LNCaP clone FGC (cell line): ENCODE data around the gene RAB26.
"Not testable (repeated sequence)": the region's sequence is repeated elsewhere in the genome, so short reads cannot be mapped to it uniquely, and the experiment has no call there.

Experiments used
- DNase-seq: peaks from one replicate; pipeline ENCODE4 v3.0.0-alpha.2; 2011; ENCODE audit warnings: low read depth
- H3K4me3 ChIP-seq: 2 replicates; pipeline ENCODE4 v1.5.1; 2011; ENCODE audit warnings: mild to moderate bottlenecking, low read depth, low read length, control low read depth
- CTCF ChIP-seq: IDR thresholded peaks from 2 replicates; pipeline ENCODE4 v1.5.1; 2012; ENCODE audit warnings: mild to moderate bottlenecking; ENCODE audit not compliant: control insufficient read depth, insufficient read depth; ENCODE audit errors: extremely low read depth

The RAB26 gene

DNA sequence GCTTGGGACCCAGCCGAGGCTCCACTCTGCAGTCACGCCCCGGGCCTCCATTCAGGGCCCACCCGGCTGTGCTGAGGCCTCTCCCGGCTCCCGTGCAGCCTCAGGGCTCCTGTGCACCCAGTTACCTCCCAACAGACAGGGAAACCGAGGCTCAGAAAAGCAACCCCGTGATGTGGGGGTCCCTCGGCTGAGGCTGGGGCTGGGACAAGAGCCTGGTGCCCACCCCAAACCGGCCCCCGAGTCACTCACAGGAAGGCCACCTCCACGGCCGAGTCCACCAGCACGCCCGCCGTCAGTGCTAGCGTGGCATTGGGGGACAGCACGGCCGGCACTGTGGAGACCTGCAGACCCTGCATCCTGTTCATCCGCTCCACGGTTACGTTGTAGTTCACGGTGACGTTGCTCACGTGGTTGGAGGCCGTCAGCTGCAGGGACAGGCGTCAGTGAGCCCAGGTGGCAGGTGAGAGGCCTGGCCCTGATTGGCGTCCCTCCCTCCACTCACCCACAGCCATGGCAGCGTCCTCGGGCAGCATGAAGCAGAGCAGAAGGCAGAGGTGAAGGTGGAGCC lies 35.8 kb upstream of the RAB26 start:
- DNase-seq, H3K4me3 ChIP-seq: not testable (repeated sequence)

GRCh38 chr16:2114225-2114624 lies 34.2 kb upstream of the RAB26 start:
- not testable (repeated sequence) for H3K4me3 ChIP-seq, DNase-seq

- not testable (repeated sequence) for DNase-seq, H3K4me3 ChIP-seq
These were observed 33.4 kb upstream of the RAB26 start for GRCh38 chr16:2114885-2115590.

GRCh38 chr16:2115591-2115973 lies 32.8 kb upstream of the RAB26 start:
- no peak for DNase-seq
- H3K4me3 ChIP-seq, result no peak overlapping the region
- no peak for TF ChIP-seq CTCF

GRCh38 chr16:2116428-2116827 lies 32.0 kb upstream of the RAB26 start:
- DNase-seq, H3K4me3 ChIP-seq: not testable (repeated sequence)

GRCh38 chr16:2117341-2117740 lies 31.1 kb upstream of the RAB26 start:
- not testable (repeated sequence) for DNase-seq

DNA sequence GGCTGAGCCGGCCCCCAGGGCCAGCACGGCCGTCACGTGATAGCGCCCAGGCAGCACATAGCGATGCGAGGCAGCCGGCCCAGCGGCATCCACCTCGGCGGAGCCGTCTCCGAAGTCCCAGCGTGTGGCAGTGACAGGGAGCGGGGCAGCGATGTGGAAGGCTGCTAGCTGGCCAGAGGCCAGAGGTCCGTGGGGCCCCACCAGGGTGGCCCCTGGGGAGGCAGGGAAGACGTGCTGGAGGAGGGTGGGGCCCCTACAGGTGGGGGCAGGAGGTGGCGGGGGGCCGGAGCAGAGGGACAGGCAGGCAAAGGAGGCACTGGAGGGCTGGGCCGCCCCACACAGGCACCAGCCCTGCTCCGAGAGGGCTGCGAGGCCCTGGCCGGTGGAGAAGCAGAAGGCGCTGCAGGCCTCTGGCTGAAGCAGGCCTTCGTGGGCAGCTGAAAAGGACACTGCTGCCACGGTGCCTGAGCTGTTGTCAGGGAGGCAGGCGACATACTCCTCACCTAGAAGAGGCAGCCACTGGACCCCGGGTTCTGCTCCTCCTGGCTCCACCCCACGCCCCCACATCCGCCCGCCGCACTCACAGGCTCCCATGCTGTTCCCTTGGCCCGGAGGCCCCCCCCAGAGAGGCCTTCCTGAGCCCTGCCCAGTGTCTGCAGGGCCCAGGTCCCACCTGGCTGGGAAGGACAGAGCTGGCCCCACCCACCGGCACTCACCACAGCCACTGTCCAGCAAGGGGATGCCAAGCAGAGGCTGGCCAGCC lies 30.3 kb upstream of the RAB26 start:
- not testable (repeated sequence) for H3K4me3 ChIP-seq, DNase-seq

More at GRCh38 chr16:2117341-2117740, 31.1 kb upstream of the RAB26 start:
- not testable (repeated sequence) for H3K4me3 ChIP-seq

DNA sequence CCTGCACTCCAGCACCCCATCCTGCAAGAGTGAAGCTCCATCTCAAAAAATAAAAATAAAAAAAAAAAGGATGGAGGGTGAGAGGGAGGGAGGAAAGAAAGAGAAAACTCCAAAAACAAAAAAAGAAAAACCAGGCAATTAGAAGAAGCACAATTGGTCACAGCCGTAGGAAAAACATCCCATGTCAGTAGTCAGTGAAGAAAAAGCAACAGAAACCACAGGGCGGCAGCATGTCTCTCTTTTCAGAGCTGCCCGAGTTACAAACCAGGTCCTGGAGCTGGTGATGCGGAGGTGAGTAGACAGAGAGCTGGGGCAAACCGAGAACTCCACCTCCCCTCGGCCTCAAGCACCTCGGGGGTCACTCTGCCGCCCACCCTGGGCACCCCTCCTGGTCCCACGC lies 27.1 kb upstream of the RAB26 start:
- DNase-seq, H3K4me3 ChIP-seq: not testable (repeated sequence)
- TF ChIP-seq CTCF, result peak; percentile 44

DNA sequence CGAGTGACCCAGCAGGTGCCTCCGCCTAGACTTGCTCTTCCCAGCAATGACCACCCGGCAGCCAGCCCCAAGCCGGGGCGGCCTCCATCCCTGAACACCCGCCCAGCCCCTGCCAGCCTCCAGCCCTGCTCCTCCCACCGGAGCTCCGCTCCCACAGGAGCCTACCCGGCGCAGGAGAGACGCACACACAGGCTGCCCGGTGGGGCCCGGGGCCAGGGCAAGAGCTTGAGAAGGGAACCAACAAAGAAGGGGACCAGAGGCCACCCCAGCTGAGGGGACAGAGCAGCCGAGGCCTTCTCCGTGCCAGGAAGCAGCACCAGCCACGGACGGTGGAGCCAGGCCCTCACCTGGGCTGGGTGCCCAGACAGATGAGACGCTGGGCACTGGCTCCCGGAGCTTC lies 26.6 kb upstream of the RAB26 start:
- H3K4me3 ChIP-seq, result no peak overlapping the region
- no peak for DNase-seq
- no peak for TF ChIP-seq CTCF

- H3K4me3 ChIP-seq, result 0 out of 2 replicates have a peak overlapping the region, but pooled peaks have one; percentile 4
- DNase-seq, result no peak
- no peak for TF ChIP-seq CTCF
These were observed 26.0 kb upstream of the RAB26 start for GRCh38 chr16:2122429-2122828.

GRCh38 chr16:2122934-2123683 lies 25.3 kb upstream of the RAB26 start:
- DNase-seq, H3K4me3 ChIP-seq: not testable (repeated sequence)

GRCh38 chr16:2123706-2124376 lies 24.6 kb upstream of the RAB26 start:
- H3K4me3 ChIP-seq, DNase-seq: not testable (repeated sequence)

DNA sequence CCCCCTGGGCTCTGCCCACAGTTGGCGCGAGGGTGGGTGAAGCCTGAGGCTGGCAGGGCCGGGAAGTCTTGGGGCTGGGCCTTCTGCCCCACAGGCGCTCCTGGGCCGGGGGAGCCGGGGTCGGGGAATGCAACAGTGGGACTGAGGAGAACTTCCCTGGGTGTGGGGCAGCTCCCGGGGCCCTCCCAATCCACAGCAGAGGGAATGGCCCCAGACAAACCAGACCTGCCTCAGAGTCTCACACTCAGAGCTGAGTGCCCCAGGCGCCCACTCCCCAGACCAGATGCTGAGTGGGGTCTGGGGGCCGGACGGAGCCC lies 24.1 kb upstream of the RAB26 start:
- H3K4me3 ChIP-seq, result peak overlapping the region; percentile 41
- DNase-seq, result not testable (repeated sequence)
